Sigmoid colon (tissue), 4 donors: ENCODE data around the gene GUCY1B1.

Source experiments
- CTCF ChIP-seq, 4 experiments: fragments of 450-650 bp in 3 of 4; fragments of 200-600 bp in 1 of 4; IDR thresholded peaks; one replicate each; pipeline ENCODE4 v1.5.1; 2016 to 2019; ENCODE audit warnings: antibody characterized with exemption in 4 of 4, mild to moderate bottlenecking in 3 of 4, moderate library complexity in 2 of 4
- POLR2AphosphoS5 ChIP-seq, 4 donors: sonication (generic); formaldehyde crosslinking; IDR thresholded peaks; one replicate each; pipeline ENCODE4 v1.6.1; 2017; ENCODE audit warnings: antibody characterized with exemption in 4 of 4

GRCh38 chr4:155761047-155761446, 2.2 kb downstream of the GUCY1B1 start:
- no peak for TF ChIP-seq CTCF (IDR thresholded peaks at IDR 0.05)
- no peak for TF ChIP-seq POLR2AphosphoS5 (IDR thresholded peaks at IDR 0.05)
